Neural cell (in vitro differentiated cells): ENCODE results near the gene PDXDC1.
"Not testable (repeated sequence)": the region's sequence is repeated elsewhere in the genome, so short reads cannot be mapped to it uniquely, and the experiment has no call there.

Experiments used
- CTCF ChIP-seq: fragments of 450-650 bp; IDR thresholded peaks from 2 replicates; pipeline ENCODE4 v1.5.1; 2014; ENCODE audit warnings: antibody characterized with exemption, mild to moderate bottlenecking, moderate library complexity; ENCODE audit not compliant: poor library complexity, severe bottlenecking
- EP300 ChIP-seq: fragments of 450-650 bp; conservative IDR thresholded peaks from 2 replicates; pipeline ENCODE4 v1.6.1; 2014; ENCODE audit warnings: antibody characterized with exemption, mild to moderate bottlenecking, moderate library complexity; ENCODE audit not compliant: poor library complexity, severe bottlenecking
- EZH2 ChIP-seq: fragments of 200-600, 300-800 bp; shearing (Covaris generic), sonication (generic); IDR thresholded peaks from 2 replicates; pipeline ENCODE4 v1.6.1; 2014; ENCODE audit warnings: antibody characterized with exemption, low read length, borderline replicate concordance, mild to moderate bottlenecking; ENCODE audit not compliant: insufficient read depth, poor library complexity, severe bottlenecking
- POLR2AphosphoS5 ChIP-seq: IDR thresholded peaks from 2 replicates; pipeline ENCODE4 v1.6.1; 2012
- RAD21 ChIP-seq: fragments of 450-650 bp; conservative IDR thresholded peaks from 2 replicates; pipeline ENCODE4 v1.6.1; 2014; ENCODE audit warnings: antibody characterized with exemption, mild to moderate bottlenecking, moderate library complexity
- TF ChIP-seq, protein P1 (sequence below): IDR thresholded peaks from 2 replicates; pipeline ENCODE4 v1.6.1; 2012; ENCODE audit warnings: borderline replicate concordance

DNA sequence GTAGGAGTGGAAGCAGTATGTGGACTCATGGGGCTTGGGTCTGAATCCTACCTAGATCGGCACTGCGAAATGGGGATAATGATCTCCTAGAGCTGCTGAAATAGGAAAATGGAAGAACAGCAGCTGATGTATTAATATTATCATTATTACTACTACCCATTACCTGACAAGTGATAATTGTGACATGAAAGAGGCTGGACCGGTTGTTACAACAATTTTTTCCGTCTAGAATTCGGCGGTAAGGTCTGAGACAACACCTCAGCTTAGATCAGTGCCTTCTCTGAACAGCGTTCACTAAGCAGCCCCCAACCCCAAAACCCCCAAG lies 533 bp upstream of the PDXDC1 start:
- TF ChIP-seq POLR2AphosphoS5, CTCF, RAD21, EP300, EZH2: not testable (repeated sequence)
- TF ChIP-seq, protein P1, sequence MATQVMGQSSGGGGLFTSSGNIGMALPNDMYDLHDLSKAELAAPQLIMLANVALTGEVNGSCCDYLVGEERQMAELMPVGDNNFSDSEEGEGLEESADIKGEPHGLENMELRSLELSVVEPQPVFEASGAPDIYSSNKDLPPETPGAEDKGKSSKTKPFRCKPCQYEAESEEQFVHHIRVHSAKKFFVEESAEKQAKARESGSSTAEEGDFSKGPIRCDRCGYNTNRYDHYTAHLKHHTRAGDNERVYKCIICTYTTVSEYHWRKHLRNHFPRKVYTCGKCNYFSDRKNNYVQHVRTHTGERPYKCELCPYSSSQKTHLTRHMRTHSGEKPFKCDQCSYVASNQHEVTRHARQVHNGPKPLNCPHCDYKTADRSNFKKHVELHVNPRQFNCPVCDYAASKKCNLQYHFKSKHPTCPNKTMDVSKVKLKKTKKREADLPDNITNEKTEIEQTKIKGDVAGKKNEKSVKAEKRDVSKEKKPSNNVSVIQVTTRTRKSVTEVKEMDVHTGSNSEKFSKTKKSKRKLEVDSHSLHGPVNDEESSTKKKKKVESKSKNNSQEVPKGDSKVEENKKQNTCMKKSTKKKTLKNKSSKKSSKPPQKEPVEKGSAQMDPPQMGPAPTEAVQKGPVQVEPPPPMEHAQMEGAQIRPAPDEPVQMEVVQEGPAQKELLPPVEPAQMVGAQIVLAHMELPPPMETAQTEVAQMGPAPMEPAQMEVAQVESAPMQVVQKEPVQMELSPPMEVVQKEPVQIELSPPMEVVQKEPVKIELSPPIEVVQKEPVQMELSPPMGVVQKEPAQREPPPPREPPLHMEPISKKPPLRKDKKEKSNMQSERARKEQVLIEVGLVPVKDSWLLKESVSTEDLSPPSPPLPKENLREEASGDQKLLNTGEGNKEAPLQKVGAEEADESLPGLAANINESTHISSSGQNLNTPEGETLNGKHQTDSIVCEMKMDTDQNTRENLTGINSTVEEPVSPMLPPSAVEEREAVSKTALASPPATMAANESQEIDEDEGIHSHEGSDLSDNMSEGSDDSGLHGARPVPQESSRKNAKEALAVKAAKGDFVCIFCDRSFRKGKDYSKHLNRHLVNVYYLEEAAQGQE: not testable (repeated sequence)
